Daoy (cell line): ENCODE data around the gene RHOB. TPM values are rescaled to one million over a fixed set of nuclear protein-coding genes. Genes with fewer than 3 reads are reported as not detected.

Experiments
- DNase-seq: peaks from one replicate; pipeline ENCODE4 v3.0.0-alpha.2; 2015; ENCODE audit warnings: low read depth
- total RNA-seq: library from RNA; depleted of rRNA; stranded (reverse); fragments of >200 nt; shearing (Covaris generic); gene quantifications from 2 replicates; pipeline ENCODE4 v1.2.3, GENCODE V29; 2014

RHOB gene
- total RNA-seq, 1 experiment from 2014 or later, result 115 TPM

DNA sequence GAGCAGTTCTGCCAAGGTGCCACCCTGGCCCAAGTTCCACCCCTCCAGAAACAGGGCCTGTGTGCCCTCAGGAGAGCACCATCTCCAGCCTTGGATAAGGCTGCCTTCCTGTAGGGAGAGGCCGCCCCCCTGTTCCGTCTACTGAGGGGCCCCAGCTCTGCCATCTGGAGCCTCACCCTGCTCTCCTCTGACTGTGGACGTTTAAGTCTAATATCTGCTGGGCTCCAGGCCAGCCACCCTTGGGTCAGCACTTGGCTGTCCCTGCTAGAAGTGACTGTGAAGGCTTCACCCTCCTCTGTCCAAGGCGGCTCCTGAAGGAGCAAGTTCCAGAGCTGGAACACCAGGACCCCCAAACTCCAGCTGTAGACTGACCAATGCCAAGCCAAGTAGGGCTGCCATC lies 26.3 kb downstream of the RHOB start:
- DNase-seq, result no peak

DNA sequence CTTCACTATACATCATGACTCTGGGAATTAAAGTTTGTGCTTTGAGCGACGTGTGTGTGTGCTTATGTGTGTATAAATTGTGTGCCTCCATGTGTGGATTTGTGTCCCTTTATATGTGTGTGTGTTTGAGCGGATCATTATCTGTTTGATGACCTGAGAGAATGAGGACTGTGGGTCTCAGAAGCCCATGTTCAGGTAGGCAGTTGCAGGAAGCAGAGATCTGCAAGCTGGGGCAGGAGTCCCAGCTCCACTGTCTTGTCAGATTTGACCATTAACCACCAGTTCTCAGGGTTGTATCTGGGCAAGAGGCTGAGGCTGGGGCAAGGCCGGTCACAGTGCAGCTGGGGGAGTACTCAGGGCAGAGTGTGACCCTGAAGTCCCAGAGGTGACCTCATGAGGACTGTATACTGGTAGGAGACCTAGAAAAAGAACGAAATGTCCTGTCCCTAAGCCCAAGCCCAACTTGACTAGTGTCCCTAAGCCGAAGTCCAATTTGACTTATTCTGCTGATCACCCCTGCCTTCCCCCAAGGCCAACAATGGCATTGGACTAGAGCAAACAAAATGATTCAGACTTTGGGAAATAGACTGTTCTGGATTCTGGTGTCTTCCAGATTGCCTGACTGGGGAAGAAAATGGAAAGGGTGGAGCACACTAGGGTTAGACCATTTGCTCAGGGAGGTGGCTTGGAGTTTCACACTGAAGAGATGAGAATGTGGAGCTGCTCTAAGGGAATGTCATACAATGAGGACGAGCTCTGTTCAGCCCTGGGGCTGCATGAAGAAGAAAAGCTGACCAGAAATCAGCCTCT lies 28.1 kb downstream of the RHOB start:
- no peak for DNase-seq

DNA sequence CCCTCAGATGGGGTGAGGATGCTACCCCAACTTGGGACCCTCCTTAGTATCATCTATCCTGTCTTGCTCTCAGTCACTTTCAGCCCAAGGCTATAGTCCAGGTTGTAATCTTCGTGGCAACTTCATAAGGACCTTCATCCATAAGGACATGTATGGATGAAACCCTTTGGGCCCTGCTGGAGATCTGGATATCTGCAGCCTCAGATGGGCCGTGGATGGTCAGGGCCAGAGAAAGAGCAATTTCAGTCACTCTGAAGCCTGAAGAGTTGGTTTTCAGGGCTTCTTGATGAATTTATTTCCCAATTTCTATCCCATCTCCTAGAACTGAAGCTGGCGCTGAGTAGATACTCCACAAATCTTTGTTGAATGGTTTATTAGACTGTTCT lies 28.7 kb downstream of the RHOB start:
- DNase-seq, result no peak

DNA sequence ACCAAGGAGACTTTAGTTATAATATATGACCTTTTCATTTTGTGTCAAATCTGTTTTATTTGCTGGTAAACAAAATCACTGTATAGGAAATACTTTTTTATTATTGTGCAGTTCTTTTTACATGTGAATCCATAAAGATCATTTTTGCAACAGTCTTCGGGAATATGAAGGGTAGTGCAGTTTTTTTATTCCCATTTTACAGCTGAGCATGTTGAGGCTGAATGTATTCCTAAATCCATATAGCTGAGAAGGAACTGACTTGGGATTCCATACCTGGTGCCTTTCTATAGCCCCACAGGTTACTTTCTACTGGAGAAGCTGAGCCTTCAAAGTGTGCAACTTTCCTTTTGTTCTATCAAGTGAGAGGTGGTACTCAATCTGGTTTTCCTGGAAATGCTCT lies 29.6 kb downstream of the RHOB start:
- DNase-seq, result no peak

DNA sequence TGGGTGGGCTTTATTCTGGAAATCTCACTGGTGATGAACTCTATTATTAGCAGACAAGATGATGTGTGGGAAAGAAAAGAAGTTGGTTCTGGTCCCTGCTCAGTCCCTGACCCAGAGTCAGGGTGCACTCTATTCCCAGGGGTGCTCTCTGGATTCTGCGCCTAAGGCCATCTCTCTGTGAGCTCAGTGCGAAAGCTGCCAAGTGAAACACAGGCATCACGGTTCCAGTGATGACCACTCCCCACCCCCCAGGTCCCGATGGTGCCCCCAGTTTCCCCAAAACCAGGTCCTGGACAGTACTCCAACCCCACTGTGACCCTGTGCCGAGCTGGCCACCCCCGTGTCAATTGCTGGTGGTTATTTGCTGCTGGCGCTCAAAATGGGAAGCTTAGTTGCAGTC lies 30.1 kb downstream of the RHOB start:
- DNase-seq, result no peak

DNA sequence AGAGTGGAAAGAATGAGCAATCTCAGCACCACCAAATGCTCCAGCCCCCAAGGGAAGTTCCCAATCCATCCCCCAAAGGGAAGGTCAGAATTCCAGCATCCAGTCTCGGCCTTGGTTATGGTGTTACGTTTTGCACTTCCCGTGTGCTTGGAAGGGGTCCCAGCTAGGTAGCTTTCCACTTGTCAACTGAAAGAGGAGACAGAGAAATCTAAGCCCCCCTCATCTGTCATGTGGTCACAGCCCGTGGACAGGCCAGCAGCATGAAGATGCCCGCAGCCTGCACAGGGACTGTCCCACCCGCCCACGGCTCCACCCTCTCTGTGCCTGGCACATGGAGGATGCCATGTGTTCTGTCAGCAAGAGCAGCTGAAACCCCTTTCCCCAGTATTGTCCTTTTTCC lies 32.1 kb downstream of the RHOB start:
- DNase-seq, result no peak

DNA sequence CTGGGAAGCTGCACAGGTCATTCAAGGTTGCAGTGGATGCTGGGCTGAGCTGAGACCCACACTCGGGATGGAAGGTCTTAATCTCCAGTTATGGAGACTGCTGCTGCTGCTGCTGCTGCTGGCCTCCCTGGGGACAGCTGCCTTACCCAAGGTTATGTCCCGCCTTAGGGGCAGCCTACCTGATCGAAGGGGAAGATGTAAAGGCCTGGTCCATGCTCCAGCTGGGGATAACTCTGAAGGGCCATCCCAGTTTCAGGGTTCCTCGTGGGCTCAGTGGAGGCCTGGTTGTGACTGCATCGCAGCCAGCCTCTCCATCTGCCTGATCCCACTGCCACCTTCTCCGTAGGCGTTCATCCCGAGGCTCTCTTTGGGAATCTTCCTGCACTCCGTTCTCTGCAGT lies 33.0 kb downstream of the RHOB start:
- no peak for DNase-seq

DNA sequence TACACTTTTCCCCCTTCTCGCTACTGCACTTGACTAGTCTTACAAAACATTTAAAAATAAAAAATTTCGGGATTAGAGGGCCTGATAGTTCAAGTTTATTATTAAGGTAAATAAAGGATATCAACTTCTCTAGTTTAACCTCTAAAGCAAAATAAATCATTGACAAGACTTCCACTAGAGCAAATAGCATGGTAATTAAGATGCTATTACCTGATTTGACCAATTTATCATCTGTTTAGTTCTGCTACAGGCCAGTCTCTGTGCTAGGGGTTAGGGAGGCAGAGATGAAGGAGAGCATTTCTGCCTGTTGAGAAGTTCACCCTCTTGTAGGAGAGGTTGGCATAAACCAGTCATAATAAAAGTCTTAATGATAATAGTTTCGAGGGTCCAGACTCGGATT lies 34.0 kb downstream of the RHOB start:
- no peak for DNase-seq

DNA sequence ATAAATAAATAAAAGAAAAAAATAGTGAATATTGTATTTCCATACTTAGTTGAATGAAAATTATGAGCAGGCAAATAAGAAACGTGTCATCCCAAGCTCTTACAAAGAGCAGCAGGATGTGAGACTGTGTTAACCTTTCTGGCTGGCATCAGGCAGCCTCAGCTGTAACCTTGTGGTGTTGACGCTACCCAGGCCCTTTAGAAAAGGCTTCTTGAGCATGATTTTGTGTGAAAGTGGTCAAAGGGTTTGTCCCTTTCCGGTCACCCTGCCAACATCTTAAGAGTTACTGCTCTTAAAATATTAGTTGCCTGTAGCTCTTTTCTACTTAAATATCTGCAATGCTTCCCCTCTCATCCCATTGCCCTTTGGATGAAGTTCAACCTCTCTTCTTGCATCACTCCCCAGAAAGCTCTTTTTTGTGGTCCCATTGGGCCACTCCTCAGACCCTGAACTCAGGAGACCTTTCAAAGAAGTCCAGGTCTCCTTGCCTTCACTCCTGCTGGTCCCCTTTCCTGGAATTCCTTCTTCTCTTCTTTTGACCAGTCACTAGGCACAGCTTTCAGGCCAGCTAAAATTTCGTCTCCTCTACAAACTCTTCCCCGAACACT lies 35.0 kb downstream of the RHOB start:
- DNase-seq, result no peak

DNA sequence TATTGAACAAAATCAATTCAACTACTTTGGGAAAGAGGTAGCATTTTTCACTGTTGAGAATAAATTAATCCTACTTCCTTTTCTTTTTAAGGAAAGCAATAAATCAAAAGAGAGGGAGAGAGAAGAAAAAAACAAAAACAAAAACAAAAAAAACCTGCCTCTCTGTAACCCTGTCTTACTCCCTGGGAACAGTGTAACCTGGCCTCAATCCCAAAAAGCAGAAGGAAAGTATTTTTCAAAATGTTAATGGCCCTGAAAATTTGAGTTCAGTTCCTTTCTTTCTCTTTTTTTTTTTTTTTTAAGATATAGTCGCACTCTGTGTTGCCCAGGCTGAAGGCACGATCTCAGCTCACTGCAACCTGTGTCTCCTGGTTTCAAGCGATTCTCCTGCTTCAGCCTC lies 35.9 kb downstream of the RHOB start:
- no peak for DNase-seq

DNA sequence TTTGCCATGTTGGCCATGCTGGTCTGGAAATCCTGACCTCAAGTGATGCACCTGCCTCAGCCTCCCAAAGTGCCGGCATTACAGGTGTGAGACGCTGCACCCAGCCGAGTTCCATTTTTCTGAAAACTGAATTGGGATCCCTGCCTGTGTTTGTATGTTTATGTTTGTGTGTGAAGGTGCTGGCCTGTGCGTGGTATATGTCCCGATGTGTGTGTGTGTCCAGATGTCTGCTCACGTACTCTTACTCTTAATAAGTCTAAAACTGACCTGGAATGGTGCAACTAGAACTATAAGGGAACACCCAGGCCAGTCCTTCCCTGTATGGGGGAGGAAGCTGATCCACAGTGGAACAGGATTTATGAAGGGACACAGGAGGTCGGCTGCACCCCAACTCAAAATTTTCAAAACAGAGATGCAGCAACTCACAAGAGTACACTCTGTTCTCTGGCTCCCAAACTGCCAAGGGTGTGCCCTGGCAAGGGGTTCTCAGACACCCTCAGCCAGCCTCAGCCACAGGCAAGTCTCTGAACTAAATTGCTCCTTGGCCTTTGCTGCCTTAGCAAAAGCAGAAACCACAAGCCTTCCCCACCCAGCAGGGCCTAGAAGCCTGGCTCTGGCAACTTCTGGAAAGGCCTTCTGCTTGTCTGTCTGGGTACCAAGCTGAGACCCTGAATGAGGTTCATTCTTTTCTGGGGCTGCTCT lies 36.5 kb downstream of the RHOB start:
- DNase-seq, result no peak

DNA sequence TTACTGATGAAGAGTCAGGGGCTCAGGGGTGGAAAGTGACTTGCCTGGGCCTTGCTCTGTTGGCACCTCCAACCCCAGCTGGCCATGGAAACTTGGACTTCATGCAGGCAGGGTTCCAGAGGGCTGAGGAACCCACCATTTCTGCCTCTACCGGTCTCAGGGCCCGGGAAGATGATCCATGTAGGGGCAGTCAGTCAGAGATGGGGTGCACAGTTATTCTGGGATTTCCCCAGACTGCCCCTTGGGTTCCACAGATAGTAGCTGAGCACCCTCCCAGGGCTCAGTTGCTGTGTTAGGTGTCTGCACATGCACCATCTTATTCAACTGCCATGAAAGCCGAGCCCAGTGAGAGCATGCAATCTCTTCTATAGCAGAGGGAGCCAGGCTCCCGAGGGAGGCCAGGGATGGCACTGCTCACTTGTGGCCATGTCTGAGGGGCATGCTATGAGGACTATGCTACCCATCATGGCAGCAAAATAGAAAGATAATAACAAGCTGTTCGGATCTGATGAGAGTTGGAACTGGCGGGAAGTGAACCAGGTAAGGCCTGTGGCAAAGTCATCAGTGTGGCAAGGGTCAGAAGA lies 37.3 kb downstream of the RHOB start:
- DNase-seq, result no peak

DNA sequence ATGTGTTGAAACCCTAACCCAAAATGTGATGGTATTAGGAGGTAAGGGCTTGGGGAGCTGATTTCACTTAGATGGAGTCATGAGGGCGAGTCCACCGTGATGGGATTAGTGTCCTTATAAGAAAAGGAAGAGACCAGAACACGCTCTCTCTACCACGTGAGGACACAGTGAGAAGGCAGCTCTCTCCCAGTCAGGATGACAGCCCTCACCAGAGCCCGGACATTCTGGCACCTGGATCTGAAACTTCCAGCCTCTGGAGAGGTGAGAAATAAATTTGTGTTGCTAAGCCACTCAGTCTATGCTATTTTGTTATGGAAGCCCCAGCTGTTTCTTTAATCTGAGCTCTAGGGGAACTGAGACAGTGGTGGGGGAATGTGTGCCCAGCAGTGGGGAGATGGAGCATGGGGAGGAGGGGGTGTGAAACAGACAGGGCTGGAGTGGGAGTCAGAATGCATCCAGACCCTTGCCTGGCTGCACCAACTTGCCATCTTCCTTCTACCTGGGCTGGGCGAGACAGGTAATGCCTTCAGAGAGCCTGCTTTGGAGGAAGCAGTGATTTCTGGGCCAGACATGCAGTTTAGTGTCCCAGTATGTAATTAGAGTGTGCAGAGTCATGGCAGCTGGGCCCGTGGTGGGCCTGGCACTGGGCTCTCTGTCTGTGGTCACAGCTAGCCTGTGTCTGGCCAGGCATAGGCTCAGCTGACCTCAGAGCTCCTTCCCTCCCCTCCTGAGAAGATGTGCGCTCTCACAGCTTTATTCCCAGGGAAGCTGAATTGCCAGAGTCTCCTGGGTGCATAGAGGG lies 38.1 kb downstream of the RHOB start:
- DNase-seq, result no peak

DNA sequence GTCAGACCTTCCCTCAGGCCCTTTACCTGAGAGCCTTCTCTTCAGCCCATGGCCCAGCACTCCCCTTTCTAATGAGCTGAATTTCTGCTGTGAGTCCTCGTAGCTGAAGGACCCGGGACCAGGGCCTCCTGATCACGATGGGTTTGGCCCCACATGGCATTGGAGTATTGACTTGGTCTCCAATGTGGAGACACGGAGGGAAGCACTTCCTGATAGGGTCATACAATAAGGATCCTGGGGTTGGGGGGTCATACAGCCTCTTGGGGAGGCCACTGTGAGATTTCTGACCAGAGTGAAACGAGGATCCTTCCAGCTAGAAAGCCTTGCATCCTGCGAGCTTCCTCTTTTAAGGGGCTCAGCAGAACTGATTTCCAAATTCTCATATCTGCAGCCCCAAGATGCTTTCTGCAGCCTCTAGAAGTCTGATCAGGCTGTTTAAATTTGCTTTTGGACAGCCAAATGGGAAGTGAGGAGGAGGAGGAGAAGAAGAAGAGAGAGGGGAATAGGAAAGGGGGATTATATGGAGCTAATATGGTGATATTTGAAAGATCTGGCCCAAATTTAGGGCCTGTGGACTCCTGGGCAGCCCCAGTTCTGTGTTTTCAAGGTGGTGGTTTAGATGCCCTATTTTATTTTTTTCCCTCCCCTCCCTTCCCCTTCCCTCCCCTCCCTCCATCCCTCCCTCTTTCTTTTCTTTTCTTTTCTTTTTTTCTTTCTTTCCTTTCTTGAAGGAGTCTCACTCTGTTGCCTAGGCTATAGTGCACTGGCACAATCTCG lies 38.9 kb downstream of the RHOB start:
- no peak for DNase-seq

DNA sequence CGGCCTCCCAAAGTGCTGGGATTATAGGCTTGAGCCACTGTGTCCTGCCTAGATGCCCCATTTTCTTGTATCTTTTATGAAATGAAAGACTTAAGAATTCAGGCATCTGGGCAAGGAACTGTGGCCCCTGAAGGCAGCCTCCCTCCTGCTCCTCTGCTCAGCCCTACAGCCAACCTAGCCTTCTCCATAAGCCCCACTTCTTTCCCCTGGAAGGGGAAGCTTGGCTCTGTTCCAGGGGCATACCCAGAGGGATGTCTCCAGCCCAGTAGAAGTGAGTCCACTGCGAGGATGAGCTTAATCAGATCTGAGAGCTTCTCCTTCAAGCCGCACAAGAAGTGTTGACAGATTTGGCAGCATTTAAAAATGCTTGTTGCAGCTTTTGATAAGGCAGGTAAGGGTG lies 39.7 kb downstream of the RHOB start:
- no peak for DNase-seq

DNA sequence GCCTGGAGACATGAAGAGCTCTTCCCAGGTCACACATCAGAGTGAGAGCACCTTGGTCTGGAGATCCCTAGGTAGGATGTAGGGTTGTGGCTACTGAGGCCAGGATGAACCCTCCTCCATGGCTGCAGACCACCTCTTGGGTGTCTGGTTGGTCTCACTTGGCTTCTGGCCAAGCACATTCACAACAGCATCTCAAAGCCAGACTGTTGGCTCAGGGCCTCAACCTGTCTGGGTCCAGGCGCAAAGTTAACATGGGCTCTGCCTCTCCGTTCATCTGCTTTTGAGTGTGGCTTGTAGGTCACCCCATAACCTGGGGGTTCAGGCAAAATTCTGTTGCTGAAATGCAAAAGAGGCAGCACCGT lies 40.1 kb downstream of the RHOB start:
- no peak for DNase-seq

DNA sequence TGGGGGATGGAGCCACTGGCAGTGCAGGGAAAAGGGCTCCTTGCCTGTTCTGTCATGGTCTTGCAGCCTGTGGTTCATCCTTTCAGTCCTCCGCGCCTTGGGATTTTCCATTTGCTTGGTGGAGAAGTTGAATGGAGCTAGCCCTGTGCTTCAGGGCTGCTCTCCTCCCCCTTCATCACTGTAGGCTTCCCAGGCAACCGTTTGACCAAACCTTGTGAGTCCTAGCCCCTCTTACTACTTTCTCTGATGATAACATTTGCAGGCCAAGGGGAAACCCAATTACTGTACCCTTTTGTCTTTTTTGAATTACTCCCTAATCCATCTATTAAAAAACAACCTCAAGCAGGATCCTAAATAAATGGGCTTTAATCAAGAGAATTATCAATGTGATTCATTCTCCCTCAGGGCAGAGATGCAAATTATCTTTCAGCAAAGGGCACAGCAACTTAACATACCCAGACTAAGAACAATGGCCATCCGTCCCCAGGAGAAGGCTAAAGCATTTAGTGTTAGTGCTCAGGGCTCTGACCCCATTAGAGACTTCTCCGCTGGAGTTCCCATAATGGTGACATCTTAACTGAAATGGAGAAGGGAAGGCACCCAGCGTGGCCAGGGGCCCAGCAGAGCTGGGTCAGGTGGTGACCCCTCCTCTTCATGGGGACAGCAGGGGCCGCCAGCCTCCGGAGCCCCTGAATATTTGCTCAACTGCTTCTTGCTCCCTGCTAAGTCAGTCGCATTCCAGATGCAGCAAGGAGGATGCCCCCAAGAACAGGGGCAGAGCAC lies 40.7 kb downstream of the RHOB start:
- no peak for DNase-seq

DNA sequence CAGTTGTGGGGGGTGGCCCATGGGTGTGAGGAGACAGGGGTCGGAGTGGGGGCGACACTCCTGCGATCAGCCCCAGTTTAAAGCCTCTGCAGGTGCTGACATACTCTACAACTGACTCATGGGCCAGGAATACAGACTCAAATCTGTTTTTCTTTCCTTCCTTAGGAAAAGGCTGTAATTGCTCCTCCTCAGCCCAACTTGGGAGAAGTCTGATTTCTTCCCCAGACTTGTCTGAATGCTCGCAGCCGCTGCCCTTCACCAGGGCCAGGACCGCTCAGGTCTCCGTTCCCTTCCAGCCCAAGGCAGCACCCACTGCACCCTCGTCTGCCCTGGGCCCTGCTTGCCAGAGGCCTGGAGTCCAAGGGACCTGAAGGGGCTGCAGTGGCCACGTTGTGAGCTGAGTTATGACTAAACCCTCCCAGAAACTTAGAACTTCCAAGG lies 41.3 kb downstream of the RHOB start:
- no peak for DNase-seq

DNA sequence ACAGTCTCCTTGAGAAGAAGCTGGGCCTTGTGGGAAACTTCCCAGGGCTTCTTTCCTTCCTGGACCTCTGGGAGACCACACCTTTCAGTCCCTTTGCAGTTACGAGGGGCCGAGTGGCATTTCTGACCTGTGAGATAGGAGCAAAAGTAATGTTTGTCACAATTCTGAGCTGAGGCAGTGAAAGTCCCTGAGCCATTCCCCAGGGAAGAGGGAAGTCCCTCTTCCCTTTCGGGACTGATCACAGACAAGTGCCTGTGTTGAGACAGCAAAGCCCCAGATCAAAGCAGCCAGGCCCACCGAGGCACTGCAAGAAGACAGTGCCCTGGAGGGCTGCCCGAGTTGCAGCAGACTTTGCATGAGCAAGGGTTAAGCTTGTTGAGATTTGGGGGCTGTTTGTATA lies 41.9 kb downstream of the RHOB start:
- DNase-seq, result no peak
